ENCODE results near the gene GLIS1. TPM values are rescaled to one million over a fixed set of nuclear protein-coding genes. Genes with fewer than 3 reads are reported as not detected.
A peak's percentile ranks its signal among the peaks of the same experiment; 100 is the strongest.

GLIS1 gene
- total RNA-seq, 1 experiment from 2014 or later: 0.24 TPM

DNA sequence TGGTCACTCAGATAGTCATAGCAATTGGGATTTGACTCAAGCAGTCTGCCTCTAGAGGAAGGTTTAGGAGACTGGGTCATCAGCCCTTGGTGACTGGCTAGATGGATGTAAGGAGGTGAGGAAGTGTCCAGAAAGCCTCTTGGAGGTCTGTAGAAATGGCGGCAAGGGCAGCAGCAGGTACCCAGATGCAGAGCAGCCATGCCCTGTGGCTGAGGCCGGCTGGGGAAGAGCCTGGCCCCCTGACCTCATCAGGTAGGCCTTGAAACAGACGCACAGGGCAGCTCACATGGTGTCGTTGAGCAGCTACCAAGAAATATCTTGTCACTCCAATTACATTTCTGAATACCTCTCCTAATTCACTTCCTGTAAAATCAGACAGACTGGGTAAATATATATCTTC is 181.6 kb downstream of the GLIS1 start:
- DNase-seq (ENCODE audit: low spot score): peak; percentile 5
- POLR2A ChIA-PET: no interaction called here

More for the DNA sequence above, 181.6 kb downstream of the GLIS1 start:
- peaks cover 5% of the 10 kb centered on the region for H3K27me3 Mint-ChIP-seq (ENCODE audit: low read depth)
- no peaks in the 10 kb centered on the region for H3K36me3 Mint-ChIP-seq
- H3K27ac Mint-ChIP-seq: no peak overlapping the region
- no peaks in the 10 kb centered on the region for H3K9me3 Mint-ChIP-seq
- H3K4me3 Mint-ChIP-seq: no peak overlapping the region
- CTCF ChIA-PET: no interaction called here
- peaks cover 13% of the 10 kb centered on the region for H3K4me1 Mint-ChIP-seq
- ATAC-seq: no peak
- no peak for TF ChIP-seq ZNF423 (CRISPR knock-in tag; IDR thresholded peaks at IDR 0.05)
- TF ChIP-seq, protein P1, sequence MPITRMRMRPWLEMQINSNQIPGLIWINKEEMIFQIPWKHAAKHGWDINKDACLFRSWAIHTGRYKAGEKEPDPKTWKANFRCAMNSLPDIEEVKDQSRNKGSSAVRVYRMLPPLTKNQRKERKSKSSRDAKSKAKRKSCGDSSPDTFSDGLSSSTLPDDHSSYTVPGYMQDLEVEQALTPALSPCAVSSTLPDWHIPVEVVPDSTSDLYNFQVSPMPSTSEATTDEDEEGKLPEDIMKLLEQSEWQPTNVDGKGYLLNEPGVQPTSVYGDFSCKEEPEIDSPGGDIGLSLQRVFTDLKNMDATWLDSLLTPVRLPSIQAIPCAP (CRISPR knock-in tag; IDR thresholded peaks at IDR 0.05): no peak
- TF ChIP-seq, protein P2, sequence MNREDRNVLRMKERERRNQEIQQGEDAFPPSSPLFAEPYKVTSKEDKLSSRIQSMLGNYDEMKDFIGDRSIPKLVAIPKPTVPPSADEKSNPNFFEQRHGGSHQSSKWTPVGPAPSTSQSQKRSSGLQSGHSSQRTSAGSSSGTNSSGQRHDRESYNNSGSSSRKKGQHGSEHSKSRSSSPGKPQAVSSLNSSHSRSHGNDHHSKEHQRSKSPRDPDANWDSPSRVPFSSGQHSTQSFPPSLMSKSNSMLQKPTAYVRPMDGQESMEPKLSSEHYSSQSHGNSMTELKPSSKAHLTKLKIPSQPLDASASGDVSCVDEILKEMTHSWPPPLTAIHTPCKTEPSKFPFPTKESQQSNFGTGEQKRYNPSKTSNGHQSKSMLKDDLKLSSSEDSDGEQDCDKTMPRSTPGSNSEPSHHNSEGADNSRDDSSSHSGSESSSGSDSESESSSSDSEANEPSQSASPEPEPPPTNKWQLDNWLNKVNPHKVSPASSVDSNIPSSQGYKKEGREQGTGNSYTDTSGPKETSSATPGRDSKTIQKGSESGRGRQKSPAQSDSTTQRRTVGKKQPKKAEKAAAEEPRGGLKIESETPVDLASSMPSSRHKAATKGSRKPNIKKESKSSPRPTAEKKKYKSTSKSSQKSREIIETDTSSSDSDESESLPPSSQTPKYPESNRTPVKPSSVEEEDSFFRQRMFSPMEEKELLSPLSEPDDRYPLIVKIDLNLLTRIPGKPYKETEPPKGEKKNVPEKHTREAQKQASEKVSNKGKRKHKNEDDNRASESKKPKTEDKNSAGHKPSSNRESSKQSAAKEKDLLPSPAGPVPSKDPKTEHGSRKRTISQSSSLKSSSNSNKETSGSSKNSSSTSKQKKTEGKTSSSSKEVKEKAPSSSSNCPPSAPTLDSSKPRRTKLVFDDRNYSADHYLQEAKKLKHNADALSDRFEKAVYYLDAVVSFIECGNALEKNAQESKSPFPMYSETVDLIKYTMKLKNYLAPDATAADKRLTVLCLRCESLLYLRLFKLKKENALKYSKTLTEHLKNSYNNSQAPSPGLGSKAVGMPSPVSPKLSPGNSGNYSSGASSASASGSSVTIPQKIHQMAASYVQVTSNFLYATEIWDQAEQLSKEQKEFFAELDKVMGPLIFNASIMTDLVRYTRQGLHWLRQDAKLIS (CRISPR knock-in tag; IDR thresholded peaks at IDR 0.05; ENCODE audit: borderline replicate concordance): no peak
- TF ChIP-seq, protein P3, sequence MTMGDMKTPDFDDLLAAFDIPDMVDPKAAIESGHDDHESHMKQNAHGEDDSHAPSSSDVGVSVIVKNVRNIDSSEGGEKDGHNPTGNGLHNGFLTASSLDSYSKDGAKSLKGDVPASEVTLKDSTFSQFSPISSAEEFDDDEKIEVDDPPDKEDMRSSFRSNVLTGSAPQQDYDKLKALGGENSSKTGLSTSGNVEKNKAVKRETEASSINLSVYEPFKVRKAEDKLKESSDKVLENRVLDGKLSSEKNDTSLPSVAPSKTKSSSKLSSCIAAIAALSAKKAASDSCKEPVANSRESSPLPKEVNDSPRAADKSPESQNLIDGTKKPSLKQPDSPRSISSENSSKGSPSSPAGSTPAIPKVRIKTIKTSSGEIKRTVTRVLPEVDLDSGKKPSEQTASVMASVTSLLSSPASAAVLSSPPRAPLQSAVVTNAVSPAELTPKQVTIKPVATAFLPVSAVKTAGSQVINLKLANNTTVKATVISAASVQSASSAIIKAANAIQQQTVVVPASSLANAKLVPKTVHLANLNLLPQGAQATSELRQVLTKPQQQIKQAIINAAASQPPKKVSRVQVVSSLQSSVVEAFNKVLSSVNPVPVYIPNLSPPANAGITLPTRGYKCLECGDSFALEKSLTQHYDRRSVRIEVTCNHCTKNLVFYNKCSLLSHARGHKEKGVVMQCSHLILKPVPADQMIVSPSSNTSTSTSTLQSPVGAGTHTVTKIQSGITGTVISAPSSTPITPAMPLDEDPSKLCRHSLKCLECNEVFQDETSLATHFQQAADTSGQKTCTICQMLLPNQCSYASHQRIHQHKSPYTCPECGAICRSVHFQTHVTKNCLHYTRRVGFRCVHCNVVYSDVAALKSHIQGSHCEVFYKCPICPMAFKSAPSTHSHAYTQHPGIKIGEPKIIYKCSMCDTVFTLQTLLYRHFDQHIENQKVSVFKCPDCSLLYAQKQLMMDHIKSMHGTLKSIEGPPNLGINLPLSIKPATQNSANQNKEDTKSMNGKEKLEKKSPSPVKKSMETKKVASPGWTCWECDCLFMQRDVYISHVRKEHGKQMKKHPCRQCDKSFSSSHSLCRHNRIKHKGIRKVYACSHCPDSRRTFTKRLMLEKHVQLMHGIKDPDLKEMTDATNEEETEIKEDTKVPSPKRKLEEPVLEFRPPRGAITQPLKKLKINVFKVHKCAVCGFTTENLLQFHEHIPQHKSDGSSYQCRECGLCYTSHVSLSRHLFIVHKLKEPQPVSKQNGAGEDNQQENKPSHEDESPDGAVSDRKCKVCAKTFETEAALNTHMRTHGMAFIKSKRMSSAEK (CRISPR knock-in tag; IDR thresholded peaks at IDR 0.05; ENCODE audit: borderline replicate concordance): no peak
- TF ChIP-seq, protein P4, sequence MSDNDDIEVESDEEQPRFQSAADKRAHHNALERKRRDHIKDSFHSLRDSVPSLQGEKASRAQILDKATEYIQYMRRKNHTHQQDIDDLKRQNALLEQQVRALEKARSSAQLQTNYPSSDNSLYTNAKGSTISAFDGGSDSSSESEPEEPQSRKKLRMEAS (CRISPR knock-in tag; IDR thresholded peaks at IDR 0.05): no peak
- no peak for TF ChIP-seq ZNF263 (CRISPR knock-in tag; IDR thresholded peaks at IDR 0.05; ENCODE audit: low read depth)
- TF ChIP-seq, protein P5, sequence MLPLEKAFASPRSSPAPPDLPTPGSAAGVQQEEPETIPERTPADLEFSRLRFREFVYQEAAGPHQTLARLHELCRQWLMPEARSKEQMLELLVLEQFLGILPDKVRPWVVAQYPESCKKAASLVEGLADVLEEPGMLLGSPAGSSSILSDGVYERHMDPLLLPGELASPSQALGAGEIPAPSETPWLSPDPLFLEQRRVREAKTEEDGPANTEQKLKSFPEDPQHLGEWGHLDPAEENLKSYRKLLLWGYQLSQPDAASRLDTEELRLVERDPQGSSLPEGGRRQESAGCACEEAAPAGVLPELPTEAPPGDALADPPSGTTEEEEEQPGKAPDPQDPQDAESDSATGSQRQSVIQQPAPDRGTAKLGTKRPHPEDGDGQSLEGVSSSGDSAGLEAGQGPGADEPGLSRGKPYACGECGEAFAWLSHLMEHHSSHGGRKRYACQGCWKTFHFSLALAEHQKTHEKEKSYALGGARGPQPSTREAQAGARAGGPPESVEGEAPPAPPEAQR (CRISPR knock-in tag; IDR thresholded peaks at IDR 0.05): no peak
- no peak for TF ChIP-seq TEAD1 (CRISPR knock-in tag; IDR thresholded peaks at IDR 0.05)
- TF ChIP-seq, protein P6, sequence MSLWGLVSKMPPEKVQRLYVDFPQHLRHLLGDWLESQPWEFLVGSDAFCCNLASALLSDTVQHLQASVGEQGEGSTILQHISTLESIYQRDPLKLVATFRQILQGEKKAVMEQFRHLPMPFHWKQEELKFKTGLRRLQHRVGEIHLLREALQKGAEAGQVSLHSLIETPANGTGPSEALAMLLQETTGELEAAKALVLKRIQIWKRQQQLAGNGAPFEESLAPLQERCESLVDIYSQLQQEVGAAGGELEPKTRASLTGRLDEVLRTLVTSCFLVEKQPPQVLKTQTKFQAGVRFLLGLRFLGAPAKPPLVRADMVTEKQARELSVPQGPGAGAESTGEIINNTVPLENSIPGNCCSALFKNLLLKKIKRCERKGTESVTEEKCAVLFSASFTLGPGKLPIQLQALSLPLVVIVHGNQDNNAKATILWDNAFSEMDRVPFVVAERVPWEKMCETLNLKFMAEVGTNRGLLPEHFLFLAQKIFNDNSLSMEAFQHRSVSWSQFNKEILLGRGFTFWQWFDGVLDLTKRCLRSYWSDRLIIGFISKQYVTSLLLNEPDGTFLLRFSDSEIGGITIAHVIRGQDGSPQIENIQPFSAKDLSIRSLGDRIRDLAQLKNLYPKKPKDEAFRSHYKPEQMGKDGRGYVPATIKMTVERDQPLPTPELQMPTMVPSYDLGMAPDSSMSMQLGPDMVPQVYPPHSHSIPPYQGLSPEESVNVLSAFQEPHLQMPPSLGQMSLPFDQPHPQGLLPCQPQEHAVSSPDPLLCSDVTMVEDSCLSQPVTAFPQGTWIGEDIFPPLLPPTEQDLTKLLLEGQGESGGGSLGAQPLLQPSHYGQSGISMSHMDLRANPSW (CRISPR knock-in tag; conservative IDR thresholded peaks at IDR 0.05; ENCODE audit: low read depth): no peak
- no peak for TF ChIP-seq MYBL2 (CRISPR knock-in tag; IDR thresholded peaks at IDR 0.05)
- no peak for TF ChIP-seq ZNF121 (CRISPR knock-in tag; IDR thresholded peaks at IDR 0.05)
